Left cardiac atrium (tissue), 4 donors: ENCODE results near the gene CGB1. TPM values are rescaled to one million over a fixed set of nuclear protein-coding genes. Genes with fewer than 3 reads are reported as not detected.
"Not testable (repeated sequence)": the region's sequence is repeated elsewhere in the genome, so short reads cannot be mapped to it uniquely, and the experiment has no call there.

Experiments
- ATAC-seq, 2 donors: fragments of 200-7000 bp; cut with Tn5 transposase; one replicate each; pipeline ENCODE4 v1.9.1; 2020; ENCODE audit warnings: mild to moderate bottlenecking in 2 of 2, moderate library complexity in 2 of 2
- DNase-seq: peaks from one replicate; pipeline ENCODE4 v3.0.0-alpha.2; 2020
- intact Hi-C, 2 donors: fragments of 100-400 bp; cut with DNase I; formaldehyde crosslinking; loops; one replicate each; pipeline versions ENCODE4 v1.14.1 to v1.15.1; 2022 to 2023
- long read RNA-seq: library from polyadenylated mRNA; unstranded; transcript quantifications from one replicate; pipeline ENCODE4 v2.0.0, GENCODE V29; 2021
- total RNA-seq, 2 donors: library from RNA; stranded (reverse); fragmentation: NEBNext Ultra II Directional; extraction: Animal tissue kit (Norgen Biotek cat#: 25700); gene quantifications; one replicate each; pipeline ENCODE4 v1.2.1, GENCODE V29; 2021
- donor health status: DM: no; HTN: yes; CAD: no.
- donor health status: DM: no; HTN: yes; CAD: no; lungs with severe emphysema.
- donor health status: DM: yes; HTN: yes; CAD: no.
- donor health status: Dilated cardiomyopathy.

The CGB1 gene
- not detected for total RNA-seq
- long read RNA-seq: 0 reads

DNA sequence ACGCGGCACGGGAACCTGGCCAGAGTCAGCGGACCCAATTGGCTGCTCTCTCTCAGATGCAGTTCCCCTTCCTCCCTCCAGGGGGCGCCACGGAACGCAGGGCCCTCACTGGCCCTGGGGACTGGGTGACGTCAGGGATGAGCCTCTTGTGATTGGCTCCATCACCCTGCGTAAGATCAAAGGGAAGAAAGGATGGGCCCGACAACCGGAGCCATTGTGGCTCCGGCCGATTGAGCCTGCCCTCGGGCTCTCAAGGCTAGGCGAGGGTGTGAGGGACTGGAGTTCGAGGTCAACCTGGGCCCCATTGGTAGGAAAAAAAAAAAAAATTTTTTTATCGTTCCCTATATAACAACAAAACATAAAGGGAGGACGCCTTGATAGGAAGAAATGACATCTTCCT lies at the start of gene CGB1:
Gene CGB1, minus strand, starts transcription at position 81 of the 400 bp plus-strand sequence. CDS start 184 bp downstream, outside the sequence.
- DNase-seq, ATAC-seq, intact Hi-C loops: not testable (repeated sequence)

DNA sequence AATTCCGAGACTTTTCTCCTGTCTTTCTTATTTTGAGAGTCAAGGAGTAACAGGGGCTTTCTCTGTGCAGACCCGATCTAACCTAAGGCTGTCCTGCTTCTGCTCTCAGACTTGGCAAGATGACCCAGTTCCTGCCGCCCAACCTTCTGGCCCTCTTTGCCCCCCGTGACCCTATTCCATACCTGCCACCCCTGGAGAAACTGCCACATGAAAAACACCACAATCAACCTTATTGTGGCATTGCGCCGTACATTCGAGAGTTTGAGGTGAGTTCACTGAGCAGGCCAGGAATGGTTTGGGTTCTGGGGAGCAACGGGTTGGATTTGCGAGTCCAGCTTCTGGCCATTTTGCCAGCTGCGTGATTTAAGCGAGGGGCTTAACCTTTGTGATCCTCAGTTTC lies 49.6 kb upstream of the CGB1 start:
- DNase-seq (no peak), ATAC-seq (no peak)
- intact Hi-C loops: no loop called here

DNA sequence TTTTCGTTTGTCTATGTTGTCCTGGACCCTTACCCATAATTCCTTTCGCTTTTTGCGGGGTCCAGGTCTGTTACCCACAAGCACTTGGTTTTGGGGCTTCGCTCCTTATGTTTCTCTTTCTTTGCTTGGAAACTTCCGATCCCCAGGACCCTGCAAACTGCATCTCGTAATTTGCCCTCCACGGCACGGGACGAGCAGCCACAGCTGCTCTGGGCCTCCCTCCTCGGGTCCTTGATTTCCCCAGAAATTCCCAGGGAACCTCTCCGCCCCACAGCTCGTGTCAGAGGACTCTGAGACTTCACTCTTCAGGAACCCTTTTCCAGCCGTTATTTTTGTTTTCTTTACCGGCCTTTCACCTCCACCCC lies 49.2 kb upstream of the CGB1 start:
- intact Hi-C loops: no loop called here
- DNase-seq (no peak), ATAC-seq (no peak)

DNA sequence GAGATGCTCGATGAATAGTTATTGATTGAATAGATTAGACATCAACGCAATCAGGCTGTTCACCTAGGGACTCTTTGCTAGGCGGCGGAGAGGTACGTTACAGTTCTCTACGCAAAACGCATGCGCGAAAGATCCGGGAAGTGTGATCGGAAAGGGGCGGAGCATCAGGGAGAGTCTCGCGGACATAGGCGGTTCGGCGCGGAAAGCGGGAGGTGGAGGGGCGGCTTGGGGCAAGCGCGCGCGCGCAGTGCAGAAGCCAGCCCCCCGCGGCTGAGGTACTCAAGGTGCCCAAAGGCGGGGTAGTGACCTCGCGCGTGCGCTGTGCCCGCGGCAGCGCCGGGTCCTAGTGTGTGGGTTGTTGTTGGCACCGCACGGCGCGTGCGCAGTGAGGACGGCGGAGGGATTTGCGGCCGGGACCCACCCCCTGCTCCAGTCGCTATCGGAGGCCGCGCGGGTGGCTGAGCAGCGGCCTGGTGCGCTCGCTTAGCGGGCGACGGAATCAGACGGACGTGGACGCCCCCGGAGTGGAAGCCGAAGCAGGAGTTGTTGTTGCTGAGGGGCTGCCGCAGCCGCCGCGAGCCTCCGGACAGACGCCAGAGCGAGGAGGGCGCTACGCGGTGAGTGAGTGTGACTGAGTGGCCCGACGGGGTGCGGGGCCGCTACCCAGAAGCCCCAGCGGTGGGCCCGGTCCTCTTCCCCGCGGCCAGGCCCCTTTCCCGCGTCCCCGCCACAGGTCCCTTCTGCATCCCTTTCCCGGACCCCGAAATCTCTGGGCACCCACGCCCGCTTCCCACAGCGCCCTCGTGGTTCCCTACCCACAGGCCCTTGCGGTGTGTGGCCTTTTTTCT lies 48.5 kb upstream of the CGB1 start, which contains the start of gene SNRNP70:
Gene SNRNP70, plus strand, starts transcription at position 432 of the 848 bp plus-strand sequence. CDS start 964 bp downstream, outside the sequence.
- intact Hi-C loops: no loop called here
- peak; percentile 99 for DNase-seq
- ATAC-seq: peak; percentile 99

DNA sequence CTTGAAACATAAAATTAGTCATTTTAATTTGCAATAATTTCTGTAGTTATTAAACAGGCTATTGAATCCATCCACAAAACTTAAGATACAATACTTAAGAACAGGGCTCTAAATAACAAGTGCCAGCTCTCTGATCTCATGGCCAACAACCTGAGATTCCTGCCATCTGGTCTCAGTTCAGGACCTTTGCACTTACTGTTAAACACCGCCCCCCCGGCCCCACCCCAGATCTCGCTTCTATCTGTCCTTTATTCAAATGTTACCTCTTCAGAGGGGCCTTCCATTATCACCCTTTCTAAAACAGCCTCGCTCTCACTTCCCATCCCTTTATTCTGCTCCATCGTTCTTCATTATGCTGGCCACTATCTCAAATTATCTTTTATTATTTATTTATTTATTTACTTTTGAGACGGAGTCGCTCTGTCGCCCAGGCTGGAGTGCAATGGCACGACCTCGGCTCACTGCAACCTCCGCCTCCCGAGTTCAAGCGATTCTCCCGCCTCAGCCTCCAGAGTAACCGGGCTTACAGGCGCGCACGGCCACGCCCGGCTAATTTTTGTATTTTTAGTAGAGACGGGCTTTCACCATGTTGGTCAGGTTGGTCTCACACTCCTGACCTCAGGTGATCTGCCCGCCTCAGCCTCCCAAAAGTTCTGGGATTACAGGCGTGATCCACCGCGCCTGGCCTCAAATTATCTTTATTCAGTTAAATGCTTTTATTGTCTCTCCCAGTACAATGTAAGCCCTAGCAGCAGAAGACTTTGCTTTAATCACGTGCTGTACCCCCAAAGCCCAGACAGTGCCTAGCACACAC lies 47.7 kb upstream of the CGB1 start:
- intact Hi-C loops: no loop called here
- DNase-seq: no peak
- no peak for ATAC-seq

GRCh38 chr19:49081273-49081672 lies 44.6 kb upstream of the CGB1 start:
- intact Hi-C loops: no loop called here
- ATAC-seq: no peak
- no peak for DNase-seq

GRCh38 chr19:49080392-49080791 lies 43.7 kb upstream of the CGB1 start:
- intact Hi-C loops: no loop called here
- ATAC-seq (no peak), DNase-seq (no peak)

DNA sequence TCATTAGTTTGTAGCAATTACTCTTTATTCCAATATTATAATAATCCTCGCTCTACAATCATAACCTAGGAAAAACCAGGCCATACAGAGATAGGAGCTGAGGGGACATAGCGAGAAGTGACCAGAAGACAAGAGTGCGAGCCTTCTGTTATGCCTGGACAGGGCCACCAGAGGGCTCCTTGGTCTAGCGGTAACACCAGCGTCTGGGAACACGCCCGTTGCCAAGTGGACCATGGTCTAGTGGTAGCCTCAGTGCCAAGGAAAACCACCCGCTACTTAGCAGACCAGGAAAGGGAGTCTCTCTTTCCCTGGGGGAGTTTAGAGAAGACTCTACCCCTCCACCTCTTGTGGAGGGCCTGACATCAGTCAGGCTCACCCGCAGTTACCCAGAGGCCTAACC lies 38.2 kb upstream of the CGB1 start:
- ATAC-seq: peak; percentile 34 to 50
- intact Hi-C loops: loop anchor here in 1 of 2 donors (5.0 to 10.0 kb wide), 2 partner anchors 80 to 132 kb away; partner anchors contain the start of genes GYS1 and RUVBL2

GRCh38 chr19:49073514-49074378 lies 37.1 kb upstream of the CGB1 start:
- ATAC-seq: peak; percentile 33 to 54
- DNase-seq: no peak
- intact Hi-C loops: loop anchor here in 1 of 2 donors (5.0 to 10.0 kb wide), 2 partner anchors 79 to 134 kb away; partner anchors contain the start of genes GYS1 and RUVBL2

More for the DNA sequence above, 38.2 kb upstream of the CGB1 start:
- peak; percentile 80 for DNase-seq

- ATAC-seq (peak in 1 of 2 donors; percentile 11), DNase-seq (peak; percentile 29)
- intact Hi-C loops: loop anchor here in 1 of 2 donors (5.0 to 10.0 kb wide), 2 partner anchors 77 to 135 kb away; partner anchors contain the start of genes GYS1 and RUVBL2
Measured at GRCh38 chr19:49071860-49072547, 35.3 kb upstream of the CGB1 start.

- ATAC-seq (no peak), DNase-seq (no peak)
- intact Hi-C loops: loop anchor here in 1 of 2 donors (5.0 to 10.0 kb wide), 2 partner anchors 76 to 137 kb away; partner anchors contain the start of genes GYS1 and RUVBL2
Measured at GRCh38 chr19:49070416-49070815, 33.7 kb upstream of the CGB1 start.

DNA sequence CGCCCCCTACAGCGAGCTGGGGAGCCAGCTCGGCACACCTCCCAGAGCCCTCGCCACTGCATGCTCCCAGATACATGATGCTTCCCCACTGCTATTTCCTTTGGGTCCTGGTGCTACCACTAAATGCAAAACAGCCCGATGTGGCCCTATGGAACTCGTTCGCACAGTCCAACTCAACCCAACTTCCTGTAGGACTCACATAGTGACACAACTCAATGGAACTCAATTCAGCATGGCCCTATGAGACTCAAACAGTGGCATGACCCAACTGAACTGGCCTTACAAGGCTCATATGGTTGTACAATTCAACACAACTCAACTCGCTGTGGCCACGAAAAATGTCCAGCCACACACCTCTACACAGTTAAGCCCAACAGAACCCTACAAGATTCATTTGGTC lies 32.3 kb upstream of the CGB1 start:
- intact Hi-C loops: no loop called here
- ATAC-seq (no peak), DNase-seq (no peak)

DNA sequence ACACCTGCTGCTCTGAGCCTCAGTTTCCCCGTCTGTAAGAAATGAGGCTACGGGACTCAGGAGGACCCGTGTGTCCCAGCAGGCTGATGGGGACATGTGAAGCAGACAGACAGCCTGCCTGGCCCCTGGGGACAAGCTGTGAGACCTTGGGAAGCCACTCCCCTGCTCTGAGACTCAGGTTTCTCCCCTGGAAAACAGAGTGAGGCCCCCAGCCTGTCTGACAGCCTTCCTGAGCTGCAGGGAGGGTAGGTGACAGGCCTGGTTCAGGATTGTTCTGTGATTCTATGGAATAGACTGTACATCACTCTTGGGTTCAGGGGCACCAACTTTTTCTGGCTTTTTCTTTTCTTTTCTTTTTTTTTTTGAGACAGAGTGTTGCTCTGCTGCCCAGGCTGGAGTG lies 30.9 kb upstream of the CGB1 start:
- no peak for DNase-seq
- no peak for ATAC-seq
- intact Hi-C loops: no loop called here

DNA sequence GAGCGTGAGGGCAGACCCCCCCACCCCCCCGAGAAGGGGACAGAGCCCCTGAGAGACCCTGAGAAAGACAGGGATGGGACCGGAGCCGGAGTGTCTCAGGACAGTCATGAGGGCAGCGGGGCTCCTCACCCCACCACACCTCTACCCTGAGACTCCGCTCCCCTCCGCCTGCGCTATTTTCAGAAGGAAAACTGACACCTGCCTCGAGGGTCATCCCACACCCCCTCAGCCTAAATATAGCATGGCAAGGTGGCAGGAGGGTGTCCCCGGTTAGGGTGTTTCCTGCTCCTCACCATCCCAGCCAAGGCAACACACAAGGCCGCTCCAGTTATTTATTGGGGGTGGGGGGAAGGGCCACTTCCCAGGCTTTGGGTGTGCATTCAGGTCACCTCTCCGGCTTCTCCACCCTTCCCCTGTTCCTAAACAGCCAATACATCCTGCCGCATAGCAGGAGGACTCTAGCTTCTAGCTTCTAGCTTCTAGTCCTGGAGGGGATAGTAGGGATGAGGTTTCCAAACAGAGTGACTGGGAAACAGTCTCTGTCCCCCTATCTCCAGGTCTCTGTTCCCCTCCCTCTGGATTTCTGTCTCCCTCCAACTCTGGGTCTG lies 29.3 kb upstream of the CGB1 start:
- DNase-seq (peak; percentile 35), ATAC-seq (peak; percentile 15 to 34)
- intact Hi-C loops: no loop called here

DNA sequence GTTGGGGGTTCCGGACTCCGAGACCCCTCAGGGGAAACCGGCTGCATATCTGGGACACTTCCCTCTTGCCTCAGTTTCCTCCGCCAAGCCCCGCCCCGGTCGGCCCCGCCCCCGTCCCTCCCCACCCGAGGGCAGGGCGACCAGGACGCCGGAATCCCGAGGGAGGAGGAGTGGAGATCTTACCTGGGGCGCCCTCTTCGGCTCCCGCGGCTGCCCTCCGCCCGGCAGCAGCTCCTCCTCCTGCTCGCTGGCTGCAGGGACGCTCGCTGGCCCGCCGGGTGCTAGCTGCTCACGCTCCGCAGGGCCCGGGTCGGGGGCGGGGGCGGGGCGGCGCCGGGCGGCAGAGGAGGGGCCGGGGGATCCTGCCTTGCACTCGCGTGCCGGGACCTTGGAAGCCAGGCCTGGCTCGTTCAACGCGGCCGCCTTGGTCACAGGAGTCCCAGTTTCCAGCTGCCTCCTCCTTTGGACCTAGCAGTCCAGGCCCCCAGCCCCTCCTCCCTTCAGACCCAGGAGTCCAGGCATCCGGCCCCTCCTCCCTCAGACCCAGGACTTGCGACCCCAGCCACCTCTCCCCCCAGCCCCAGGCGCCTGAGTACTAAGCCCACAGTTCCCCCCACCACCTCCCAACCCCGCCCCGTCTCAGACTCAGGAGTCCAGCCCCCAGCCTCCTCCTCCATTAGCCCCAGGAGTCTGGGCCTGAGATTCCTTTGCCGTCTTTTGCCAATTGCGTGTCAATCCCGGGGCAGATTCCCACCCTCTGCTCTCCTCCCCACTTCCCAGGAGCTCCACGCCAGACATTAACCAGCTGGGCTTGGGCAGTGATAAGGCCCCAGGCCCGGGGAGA lies 28.3 kb upstream of the CGB1 start, which contains the start of gene NTF4:
Gene NTF4, minus strand, starts transcription at position 51 of the 844 bp plus-strand sequence. CDS start 2,821 bp downstream, outside the sequence.
- intact Hi-C loops: no loop called here
- ATAC-seq: peak; percentile 65 to 74

GRCh38 chr19:49064029-49064629 lies 27.4 kb upstream of the CGB1 start:
- DNase-seq (no peak), ATAC-seq (no peak)
- intact Hi-C loops: no loop called here

More for the DNA sequence above, 28.3 kb upstream of the CGB1 start, which contains the start of gene NTF4:
- DNase-seq: no peak
